GM12801 (cell line): ENCODE data around the gene DNPH1.

Source experiments
- TF ChIP-seq, protein P1 (sequence below): IDR thresholded peaks from one replicate; pipeline ENCODE4 v1.5.1; 2011; ENCODE audit warnings: control low read depth; ENCODE audit not compliant: insufficient read length; ENCODE audit errors: extremely low read depth

DNPH1 gene

GRCh38 chr6:43255408-43256054, 26.2 kb upstream of the DNPH1 start:
- TF ChIP-seq, protein P1, sequence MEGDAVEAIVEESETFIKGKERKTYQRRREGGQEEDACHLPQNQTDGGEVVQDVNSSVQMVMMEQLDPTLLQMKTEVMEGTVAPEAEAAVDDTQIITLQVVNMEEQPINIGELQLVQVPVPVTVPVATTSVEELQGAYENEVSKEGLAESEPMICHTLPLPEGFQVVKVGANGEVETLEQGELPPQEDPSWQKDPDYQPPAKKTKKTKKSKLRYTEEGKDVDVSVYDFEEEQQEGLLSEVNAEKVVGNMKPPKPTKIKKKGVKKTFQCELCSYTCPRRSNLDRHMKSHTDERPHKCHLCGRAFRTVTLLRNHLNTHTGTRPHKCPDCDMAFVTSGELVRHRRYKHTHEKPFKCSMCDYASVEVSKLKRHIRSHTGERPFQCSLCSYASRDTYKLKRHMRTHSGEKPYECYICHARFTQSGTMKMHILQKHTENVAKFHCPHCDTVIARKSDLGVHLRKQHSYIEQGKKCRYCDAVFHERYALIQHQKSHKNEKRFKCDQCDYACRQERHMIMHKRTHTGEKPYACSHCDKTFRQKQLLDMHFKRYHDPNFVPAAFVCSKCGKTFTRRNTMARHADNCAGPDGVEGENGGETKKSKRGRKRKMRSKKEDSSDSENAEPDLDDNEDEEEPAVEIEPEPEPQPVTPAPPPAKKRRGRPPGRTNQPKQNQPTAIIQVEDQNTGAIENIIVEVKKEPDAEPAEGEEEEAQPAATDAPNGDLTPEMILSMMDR, result no peak

DNA sequence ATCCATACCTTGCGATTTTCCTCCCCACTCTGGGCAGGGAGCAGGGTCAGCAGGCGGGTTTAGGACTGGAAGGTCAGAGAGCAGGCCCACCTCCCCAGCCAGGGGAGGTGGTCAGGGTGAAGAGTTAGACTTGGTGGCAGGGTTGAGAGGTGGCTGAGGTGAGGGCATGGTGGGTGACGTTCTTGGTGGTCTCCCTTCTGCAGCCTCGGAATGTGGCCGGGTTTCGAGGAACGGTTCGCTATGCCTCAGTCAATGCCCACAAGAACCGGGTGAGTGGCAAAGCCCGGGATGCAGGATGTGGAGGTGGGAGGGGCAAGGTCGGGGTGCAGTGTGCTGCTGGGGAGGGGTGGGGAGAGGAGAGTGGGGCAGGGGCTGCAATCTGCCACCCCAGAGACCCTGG, 25.6 kb upstream of the DNPH1 start:
- TF ChIP-seq, protein P1, result no peak

GRCh38 chr6:43254138-43254817, 25.0 kb upstream of the DNPH1 start:
- TF ChIP-seq, protein P1, result no peak

- TF ChIP-seq, protein P1, result no peak
Measured at GRCh38 chr6:43253401-43253800, 24.1 kb upstream of the DNPH1 start.

- TF ChIP-seq, protein P1, result no peak
Measured at GRCh38 chr6:43250992-43251373, 21.7 kb upstream of the DNPH1 start.

DNA sequence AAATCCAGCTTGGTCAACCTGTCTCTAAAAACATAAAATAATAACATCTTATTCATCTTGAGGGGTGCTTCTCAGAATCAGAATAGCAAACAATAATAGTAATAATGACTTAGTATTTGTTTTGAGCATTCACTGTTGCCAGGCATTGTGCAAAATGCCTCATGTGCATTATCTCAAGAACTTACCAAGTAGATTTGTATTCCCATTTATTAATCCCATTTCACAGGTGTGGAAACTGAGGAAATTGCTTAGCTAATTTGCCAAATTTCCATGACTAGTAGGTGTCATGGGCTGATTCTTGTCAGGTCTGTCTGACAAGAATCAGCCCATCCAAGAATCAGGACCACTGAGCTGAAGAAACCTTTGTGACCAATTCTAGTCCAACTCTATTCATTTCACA, 19.5 kb upstream of the DNPH1 start:
- TF ChIP-seq, protein P1, result no peak

- TF ChIP-seq, protein P1, result no peak
Measured at GRCh38 chr6:43248101-43248500, 18.8 kb upstream of the DNPH1 start.
